CD4-positive, alpha-beta T cell treated with Interleukin-15 for 4 hours (primary cell): Measurements from ENCODE around the gene KCNIP4.

Source experiments
- DNase-seq: peaks from one replicate; pipeline ENCODE4 v3.0.0-alpha.2; 2020; ENCODE audit warnings: low spot score

Gene KCNIP4

GRCh38 chr4:21457086-21457840, 491.3 kb downstream of the KCNIP4 start:
- no peak for DNase-seq

DNA sequence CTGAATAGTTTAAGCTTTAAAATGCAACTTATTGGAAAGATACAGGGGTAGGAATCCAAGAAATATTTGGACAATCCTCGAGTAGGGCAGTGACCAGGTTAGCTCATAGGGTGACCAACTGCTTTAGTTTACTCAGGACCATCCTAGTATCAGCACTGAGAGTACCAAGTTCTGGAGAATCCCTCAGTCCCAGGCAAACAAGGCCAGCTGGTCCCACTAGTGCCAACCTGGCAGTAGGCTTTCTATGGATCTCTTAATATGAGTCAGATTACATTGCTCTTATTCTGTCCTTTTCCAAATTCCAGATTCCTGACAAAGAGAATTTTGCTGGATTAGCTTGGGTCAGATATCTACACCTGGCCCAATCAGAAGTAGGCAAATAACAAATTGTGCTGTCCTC, 493.7 kb downstream of the KCNIP4 start:
- no peak for DNase-seq

DNA sequence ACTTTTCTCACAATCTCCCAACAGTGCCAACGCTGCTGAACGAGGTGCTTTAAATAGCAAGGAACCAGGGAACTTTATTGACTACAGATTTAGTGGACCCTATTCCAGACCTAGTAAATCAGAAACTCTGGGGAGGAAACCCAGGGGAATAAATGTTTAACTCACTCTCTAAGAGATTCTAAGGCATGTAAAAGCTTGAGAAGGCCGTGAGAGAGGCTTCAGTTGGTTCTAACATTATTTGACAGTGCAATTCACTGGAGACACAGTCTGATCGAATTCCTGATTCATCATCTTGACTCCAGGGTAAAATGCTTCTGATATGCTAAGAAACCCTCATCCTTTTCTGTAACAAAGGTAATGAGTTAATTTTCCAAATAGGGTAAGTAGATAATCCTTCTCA, 494.4 kb downstream of the KCNIP4 start:
- no peak for DNase-seq

- DNase-seq: no peak
Observed at GRCh38 chr4:21452931-21453330, 495.6 kb downstream of the KCNIP4 start.

DNA sequence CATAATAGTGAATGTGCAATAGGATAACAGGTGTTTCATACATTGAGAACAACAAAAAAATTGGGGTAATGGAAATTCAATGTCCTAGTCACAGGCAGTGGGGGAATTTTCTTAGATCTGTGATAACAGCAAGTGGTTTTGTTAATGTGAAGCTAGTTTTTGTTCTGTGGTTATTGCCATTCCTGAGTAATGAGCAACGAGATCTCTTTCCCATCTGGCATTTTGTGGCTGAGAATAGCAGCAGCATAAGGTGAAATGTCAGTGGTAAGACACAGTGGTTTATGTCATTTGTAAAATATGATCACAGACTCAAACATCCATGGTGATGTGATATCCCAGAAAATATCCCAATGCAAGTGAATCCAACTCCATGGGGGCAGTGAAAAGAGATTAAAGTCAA, 497.5 kb downstream of the KCNIP4 start:
- no peak for DNase-seq

DNA sequence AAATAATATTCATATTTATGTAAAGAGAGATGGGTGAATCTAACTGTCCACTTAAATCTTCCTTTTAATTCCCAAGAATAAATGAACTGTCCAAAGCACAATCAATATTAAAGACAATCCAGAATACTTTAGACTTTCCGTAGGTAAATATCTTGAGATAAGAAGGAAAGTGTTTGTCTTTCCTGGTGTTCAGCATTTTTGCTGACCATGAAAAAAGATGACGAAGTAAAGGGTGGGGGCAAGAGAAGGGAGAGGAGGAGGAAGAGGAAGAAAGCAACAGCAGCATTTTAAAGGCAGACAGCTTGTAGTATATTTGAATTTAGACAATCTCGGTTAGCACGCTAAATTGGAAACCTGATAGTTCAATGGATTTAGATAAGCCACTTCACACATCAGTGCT, 498.2 kb downstream of the KCNIP4 start:
- DNase-seq: no peak

DNA sequence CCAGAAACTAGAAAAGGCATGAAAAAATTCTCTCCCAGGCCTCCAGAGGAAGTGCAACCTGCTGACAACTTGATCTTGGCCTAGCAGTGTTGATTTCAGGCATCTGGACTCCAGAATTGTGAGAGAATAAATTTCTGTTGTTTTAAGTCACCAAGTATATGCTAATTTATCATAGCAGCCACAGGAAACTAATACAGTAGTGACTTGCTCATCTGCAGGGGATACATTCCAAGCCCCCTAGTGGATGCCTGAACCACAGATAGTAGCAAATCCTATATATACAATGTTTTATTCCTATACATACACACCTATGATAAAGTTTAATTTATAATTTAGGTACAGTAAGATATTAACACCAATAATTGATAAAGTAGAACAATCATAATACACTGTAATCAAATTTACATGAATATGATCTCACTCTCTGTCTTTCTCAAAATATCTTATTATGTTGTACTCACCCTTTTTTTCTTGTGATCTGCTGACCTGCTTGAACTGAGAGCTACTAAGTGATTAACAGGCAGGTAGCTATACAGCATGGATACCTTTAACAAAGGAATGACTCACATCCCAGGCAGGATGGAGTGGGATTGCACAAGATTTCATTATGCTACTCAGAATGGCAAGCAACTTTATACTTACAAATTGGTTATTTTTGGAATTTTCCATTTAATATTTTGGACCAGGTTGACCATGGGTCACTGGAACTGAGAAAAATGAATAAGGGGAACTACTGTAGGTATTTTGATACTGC, 501.1 kb downstream of the KCNIP4 start:
- DNase-seq: no peak

- DNase-seq: no peak
Observed at GRCh38 chr4:21420166-21420565, 528.4 kb downstream of the KCNIP4 start.

DNA sequence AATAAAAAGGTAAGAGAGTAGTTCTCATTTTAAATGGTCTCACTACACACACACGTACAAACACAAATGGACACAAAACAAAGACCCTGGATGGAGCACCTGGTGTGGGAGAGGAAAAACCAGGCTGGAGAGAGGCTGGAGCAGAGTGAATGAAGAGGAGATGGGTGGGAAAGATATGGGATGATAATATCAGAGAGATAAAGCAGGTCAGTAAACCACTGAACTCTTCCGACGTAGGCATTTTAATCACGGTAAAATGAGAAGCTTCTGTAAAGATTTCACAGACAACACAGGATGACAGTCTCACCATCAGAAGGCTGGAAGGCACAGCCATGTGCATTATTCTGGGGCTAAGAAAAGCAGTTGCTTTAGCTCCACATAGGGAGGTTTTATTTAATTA, 532.8 kb downstream of the KCNIP4 start:
- no peak for DNase-seq

DNA sequence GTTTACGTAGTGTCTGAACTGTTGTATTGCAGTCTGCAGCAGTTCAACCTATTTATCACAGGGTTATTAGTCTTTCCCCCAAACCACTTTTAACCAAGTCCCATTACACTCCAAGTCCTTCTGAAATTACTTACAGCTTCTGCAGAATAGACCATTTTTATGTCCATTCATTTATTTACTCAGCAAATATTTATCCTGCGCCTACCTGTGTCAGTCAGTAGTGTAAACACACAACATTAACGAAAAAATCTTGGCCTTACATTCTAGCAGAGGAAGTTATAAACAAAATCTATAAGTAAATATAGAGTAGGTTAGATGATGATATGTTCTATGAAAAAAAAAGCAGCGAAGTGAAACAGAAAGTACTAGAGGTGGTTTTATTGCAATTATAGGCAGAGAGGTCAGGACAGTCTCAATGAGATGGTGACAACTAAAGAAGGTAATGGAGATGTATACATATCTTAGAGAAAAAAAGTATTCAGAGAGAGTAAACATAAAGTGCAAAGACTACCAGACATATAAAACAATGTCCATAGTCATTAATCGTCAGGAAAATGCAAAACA, 534.7 kb downstream of the KCNIP4 start:
- DNase-seq: no peak

GRCh38 chr4:21411086-21411485, 537.5 kb downstream of the KCNIP4 start:
- DNase-seq: no peak

DNA sequence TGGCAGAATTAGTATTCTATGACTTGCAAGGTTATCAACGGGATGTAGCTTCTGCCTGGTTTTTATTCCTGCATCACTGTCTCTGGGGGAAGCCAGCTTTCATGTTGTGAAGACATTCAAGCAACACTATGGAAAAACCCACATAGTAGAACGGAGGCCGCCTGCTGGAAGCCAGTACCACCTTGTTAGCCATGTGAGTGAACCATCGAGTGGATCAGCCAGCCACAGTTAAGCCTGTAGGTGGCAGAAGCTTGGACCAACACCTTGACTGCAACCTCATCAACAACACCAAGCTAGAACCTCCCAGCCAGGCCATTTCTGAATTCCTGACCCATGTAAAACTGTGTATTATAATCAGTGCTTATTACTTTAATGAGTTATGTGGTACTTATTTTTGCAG, 538.2 kb downstream of the KCNIP4 start:
- no peak for DNase-seq

DNA sequence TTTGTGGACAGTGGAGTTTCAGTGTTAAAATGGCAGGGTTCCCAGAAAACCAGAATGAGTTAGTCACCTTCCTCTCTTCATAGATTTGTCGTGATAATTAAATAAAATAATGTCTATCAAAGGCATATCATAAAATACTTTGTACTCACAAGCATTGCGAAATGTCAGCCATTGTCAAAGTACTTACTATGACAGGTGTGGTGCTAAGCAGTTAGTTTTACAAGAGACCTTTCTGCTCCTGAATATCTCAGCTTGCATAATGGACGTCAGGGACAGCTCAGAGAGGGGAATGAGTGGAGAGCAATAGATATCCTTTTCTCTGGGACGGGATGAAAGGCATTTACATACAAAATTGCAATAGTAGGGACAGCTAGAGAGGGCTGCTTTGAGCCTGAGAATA, 560.9 kb downstream of the KCNIP4 start:
- DNase-seq: no peak

- DNase-seq: no peak
Observed at GRCh38 chr4:21386166-21386780, 562.3 kb downstream of the KCNIP4 start.

GRCh38 chr4:21385706-21386105, 562.9 kb downstream of the KCNIP4 start:
- no peak for DNase-seq

DNA sequence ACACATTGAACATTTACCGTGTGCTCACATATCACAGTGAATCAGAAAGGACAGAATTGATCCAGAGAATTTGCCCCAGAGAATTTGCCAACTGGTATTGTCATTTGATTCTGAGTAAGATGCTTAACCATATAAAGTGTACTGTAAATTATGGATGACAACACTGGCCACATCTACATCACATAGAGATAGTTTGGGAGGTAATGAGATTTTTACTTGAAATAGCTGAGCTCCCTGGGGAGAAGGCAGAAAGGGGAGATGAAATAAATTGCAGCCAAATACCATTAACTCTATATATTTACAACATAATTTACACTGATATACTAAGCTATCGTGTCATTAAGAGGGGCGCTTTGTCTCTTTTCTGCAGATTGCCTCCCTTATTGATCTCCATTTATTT, 564.0 kb downstream of the KCNIP4 start:
- DNase-seq: no peak

DNA sequence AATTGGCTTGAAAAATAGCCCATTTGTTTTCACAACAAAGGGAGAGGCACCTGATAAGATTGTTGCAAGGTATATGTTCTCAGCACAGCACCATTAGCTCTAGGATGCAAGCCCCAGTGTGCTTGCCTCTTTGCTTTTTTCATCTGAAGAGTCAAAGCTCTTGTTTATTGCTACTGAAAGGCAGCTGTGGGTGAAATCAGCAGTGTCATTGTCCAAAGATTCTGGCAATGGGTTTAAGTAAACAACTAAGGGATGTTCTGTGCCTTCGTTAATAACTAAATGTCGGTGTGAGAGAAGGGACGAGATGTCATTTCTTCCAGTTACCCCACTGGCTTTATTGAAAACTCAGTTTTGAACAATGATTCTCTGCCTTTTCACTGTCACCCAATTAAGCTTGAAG, 567.7 kb downstream of the KCNIP4 start:
- no peak for DNase-seq

GRCh38 chr4:21377046-21377445, 571.5 kb downstream of the KCNIP4 start:
- DNase-seq: no peak

DNA sequence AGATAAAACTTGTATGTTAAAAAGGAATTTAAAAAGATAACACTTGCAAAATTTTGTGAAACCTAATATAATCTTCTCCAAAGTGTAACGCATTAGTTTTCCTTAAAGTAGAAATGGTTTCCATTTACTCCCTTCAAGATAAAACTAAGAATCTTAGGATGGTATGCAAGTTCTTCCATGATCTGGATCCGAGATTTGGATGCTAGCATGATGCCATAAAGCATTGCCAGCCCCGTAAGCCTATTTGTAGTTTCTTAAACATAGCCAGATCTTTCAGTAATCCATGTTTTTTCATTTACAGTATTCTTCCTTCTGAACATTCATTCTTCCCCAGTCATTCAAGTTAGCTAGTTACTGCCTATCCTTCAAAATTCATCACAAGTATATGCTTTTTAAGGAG, 572.4 kb downstream of the KCNIP4 start:
- no peak for DNase-seq

GRCh38 chr4:21374641-21375368, 573.8 kb downstream of the KCNIP4 start:
- no peak for DNase-seq

GRCh38 chr4:21367567-21367966, 581.0 kb downstream of the KCNIP4 start:
- no peak for DNase-seq

- no peak for DNase-seq
Observed at GRCh38 chr4:21366840-21367239, 581.7 kb downstream of the KCNIP4 start.
